Nephron (organoid): Measurements from ENCODE around the gene ZNF416.

Experiments
- H3K27ac Mint-ChIP-seq, 3 experiments: 2 replicates each; pipeline ENCODE4 v1.8.0; 2020; ENCODE audit warnings: mixed read lengths in 3 of 3, mild to moderate bottlenecking in 2 of 3, moderate library complexity in 1 of 3
- H3K27me3 Mint-ChIP-seq: 2 replicates; pipeline ENCODE4 v1.8.0; 2021; ENCODE audit warnings: low read depth, mild to moderate bottlenecking, moderate library complexity, mixed read lengths
- H3K36me3 Mint-ChIP-seq: 2 replicates; pipeline ENCODE4 v1.8.0; 2020; ENCODE audit warnings: low read depth, mixed read lengths
- H3K4me1 Mint-ChIP-seq: 2 replicates; pipeline ENCODE4 v1.8.0; 2020; ENCODE audit warnings: mixed read lengths
- H3K4me3 Mint-ChIP-seq, 3 experiments: 2 replicates each; pipeline ENCODE4 v1.8.0; 2020; ENCODE audit warnings: mild to moderate bottlenecking in 3 of 3, mixed read lengths in 3 of 3, moderate library complexity in 2 of 3
- H3K9me3 Mint-ChIP-seq: 2 replicates; pipeline ENCODE4 v1.8.0; 2020; ENCODE audit warnings: mixed read lengths
- CTCF ChIP-seq, 3 experiments: fragments of 200-600 bp; sonication (generic); IDR thresholded peaks; one replicate each; pipeline ENCODE4 v1.5.0; 2021; ENCODE audit warnings: antibody characterized with exemption in 3 of 3; ENCODE audit not compliant: unreplicated experiment in 3 of 3

ZNF416 gene

GRCh38 chr19:57527136-57527881 is 51.4 kb downstream of the ZNF416 start, which contains the start of gene ZNF549:
ZNF549 (plus strand) TSS chr19:57527356; CDS start chr19:57527574, 218 bp downstream.
- H3K36me3 Mint-ChIP-seq, result peaks cover 51% of the 10 kb centered on the region
- H3K27ac Mint-ChIP-seq, result peak within 1 kb of the TSS; percentile 50 to 85 (median 82)
- no peaks in the 10 kb centered on the region for H3K27me3 Mint-ChIP-seq
- peaks cover 17% of the 10 kb centered on the region for H3K4me1 Mint-ChIP-seq
- TF ChIP-seq CTCF (IDR thresholded peaks at IDR 0.05; ENCODE audit: unreplicated experiment in 3 of 3), result no peak
- peaks cover 62% of the 10 kb centered on the region for H3K9me3 Mint-ChIP-seq
- H3K4me3 Mint-ChIP-seq, result peak within 1 kb of the TSS; percentile 93 to 100 (median 99)
